GM12878 (cell line): ENCODE data around the gene PAK2.

ENCODE experiments used
- ZNF622 ChIP-seq: fragments of 450-650 bp; IDR thresholded peaks from 2 replicates; pipeline ENCODE4 v1.6.1; 2017; ENCODE audit warnings: mild to moderate bottlenecking, inconsistent platforms
- ZSCAN29 ChIP-seq: fragments of 450-650 bp; IDR thresholded peaks from 2 replicates; pipeline ENCODE4 v1.6.1; 2017; ENCODE audit warnings: mild to moderate bottlenecking, moderate library complexity

DNA sequence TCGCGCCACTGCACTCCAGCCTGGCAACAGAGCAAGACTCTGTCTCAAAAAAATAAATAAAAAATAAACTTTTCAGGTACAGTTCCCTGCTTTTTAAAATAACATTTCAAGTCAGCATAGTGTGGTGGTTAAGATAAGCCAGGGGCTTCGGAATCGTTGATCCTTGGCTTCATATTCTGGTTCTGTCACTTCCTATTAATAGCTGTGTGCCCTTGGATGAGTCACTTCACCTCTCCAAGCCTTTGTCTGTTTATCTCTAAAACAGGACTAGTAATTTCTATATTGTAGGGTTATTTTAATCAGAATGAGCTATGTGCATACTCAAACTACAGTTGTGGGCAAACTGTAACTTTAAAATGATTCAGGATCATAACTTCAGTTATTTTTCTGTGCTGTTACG lies 74.2 kb downstream of the PAK2 start:
- no peak for TF ChIP-seq ZSCAN29
- no peak for TF ChIP-seq ZNF622
